Muscle layer of duodenum (tissue), 2 donors: ENCODE results near the gene EIF5B.
A peak's percentile ranks its signal among the peaks of the same experiment; 100 is the strongest.
"Not testable (repeated sequence)": the region's sequence is repeated elsewhere in the genome, so short reads cannot be mapped to it uniquely, and the experiment has no call there.

Experiments
- H3K27ac ChIP-seq: one replicate; pipeline ENCODE4 v1.7.0; 2013; ENCODE audit warnings: mild to moderate bottlenecking, low read length
- H3K27me3 ChIP-seq: one replicate; pipeline ENCODE4 v1.7.0; 2013; ENCODE audit warnings: low read depth, mild to moderate bottlenecking, control low read depth, low read length
- H3K36me3 ChIP-seq, 2 donors: one replicate each; pipeline ENCODE4 v1.7.0; 2013; ENCODE audit warnings: low read length in 2 of 2, control low read depth in 1 of 2, mild to moderate bottlenecking in 1 of 2; ENCODE audit not compliant: insufficient read depth in 2 of 2, control insufficient read depth in 1 of 2
- H3K4me1 ChIP-seq, 2 donors: one replicate each; pipeline ENCODE4 v1.7.0; 2013; ENCODE audit warnings: low read length in 2 of 2, mild to moderate bottlenecking in 2 of 2, control low read depth in 1 of 2, moderate library complexity in 1 of 2; ENCODE audit not compliant: insufficient read depth in 2 of 2, control insufficient read depth in 1 of 2
- H3K4me3 ChIP-seq, 2 donors: one replicate each; pipeline ENCODE4 v1.7.0; 2013; ENCODE audit warnings: low read length in 2 of 2, low read depth in 1 of 2, mild to moderate bottlenecking in 1 of 2
- H3K9me3 ChIP-seq, 2 donors: one replicate each; pipeline ENCODE4 v1.7.0; 2013; ENCODE audit warnings: low read length in 2 of 2, control low read depth in 1 of 2, mild to moderate bottlenecking in 1 of 2; ENCODE audit not compliant: control insufficient read depth in 1 of 2
- donor health status: healthy.

Gene EIF5B

DNA sequence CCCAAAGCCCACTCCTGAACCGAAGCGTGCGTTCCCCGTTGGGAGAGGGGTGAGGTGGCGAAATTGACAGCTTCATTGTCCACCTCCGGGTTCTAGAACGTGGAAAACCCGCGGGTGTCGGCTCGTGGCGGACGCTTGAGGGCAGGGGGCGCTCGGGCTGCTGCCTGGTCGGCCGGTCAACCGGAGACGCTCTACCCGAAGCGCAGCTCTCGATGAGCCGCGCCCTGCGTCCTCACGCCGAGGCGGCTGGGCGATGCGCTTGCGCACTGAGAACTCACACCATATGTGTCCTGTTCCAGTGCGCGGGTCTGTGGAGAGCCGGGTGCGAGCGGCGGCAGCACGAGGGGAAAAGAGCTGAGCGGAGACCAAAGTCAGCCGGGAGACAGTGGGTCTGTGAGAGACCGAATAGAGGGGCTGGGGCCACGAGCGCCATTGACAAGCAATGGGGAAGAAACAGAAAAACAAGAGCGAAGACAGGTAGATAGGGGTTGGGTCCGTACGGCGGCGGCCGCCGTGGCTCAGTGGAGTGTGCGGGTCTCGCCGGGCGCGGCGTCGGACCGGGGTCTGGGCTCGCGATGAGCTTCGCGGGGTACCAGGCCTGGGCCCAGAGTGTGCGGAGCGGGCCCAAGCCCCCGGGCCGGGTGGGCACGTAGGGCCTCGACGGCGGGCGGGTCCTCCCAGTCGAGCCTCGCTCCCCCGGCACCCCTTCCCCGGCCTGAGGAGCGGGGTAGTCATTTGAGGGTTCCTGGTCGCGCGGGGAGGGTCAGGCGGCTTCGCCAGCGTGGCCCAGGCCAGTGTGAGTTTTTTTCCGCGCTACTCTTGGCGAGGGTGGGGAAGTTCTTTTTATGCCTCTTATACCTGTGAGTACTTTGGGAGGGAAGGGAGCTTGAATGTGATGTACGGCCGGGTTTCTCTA, at the start of gene EIF5B:
Gene EIF5B (plus strand): TSS at position 277 of the 916 bp plus-strand sequence. CDS start 166 bp downstream, at position 443.
- Histone ChIP-seq H3K36me3 (peaks cover 6 to 10% of the 10 kb centered on the region in 2 donors), H3K9me3 (no peaks in the 10 kb centered on the region), H3K27me3 (no peaks in the 10 kb centered on the region), H3K4me3 (peak within 1 kb of the TSS; percentile 92 to 93), H3K27ac (peak within 1 kb of the TSS; percentile 91), H3K4me1 (peaks cover 0 to 24% of the 10 kb centered on the region in 2 donors)

DNA sequence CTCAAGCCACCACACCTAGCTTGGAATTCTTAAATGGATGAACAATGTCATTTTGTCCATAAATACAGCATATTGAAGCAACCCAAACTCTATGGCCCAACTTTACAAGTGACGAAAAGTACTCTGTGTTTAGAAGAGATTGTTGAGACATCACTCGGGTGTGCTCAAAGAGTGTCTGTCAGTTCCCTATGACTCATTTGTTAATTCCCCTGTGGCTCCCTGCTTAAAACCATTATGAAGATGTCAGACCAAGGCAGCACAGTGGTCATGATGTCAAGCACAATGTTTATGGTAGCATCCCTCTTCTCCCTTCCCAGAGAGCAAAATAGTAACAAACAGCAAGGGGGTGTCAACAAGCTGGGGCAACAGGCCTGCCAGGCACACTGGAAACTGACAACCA, 39.2 kb upstream of the EIF5B start:
- H3K27ac ChIP-seq: no peak overlapping the region
- no peak overlapping the region for H3K4me3 ChIP-seq
- no peaks in the 10 kb centered on the region for H3K9me3 ChIP-seq
- H3K36me3 ChIP-seq: peaks cover 0 to 8% of the 10 kb centered on the region in 2 donors
- H3K27me3 ChIP-seq: no peaks in the 10 kb centered on the region
- no peaks in the 10 kb centered on the region for H3K4me1 ChIP-seq

GRCh38 chr2:99299580-99299979, 37.6 kb upstream of the EIF5B start:
- no peak overlapping the region for H3K4me3 ChIP-seq
- peaks cover 0 to 14% of the 10 kb centered on the region in 2 donors for H3K36me3 ChIP-seq
- no peaks in the 10 kb centered on the region for H3K27me3 ChIP-seq
- H3K4me1 ChIP-seq: no peaks in the 10 kb centered on the region
- H3K9me3 ChIP-seq: no peaks in the 10 kb centered on the region
- H3K27ac ChIP-seq: no peak overlapping the region

DNA sequence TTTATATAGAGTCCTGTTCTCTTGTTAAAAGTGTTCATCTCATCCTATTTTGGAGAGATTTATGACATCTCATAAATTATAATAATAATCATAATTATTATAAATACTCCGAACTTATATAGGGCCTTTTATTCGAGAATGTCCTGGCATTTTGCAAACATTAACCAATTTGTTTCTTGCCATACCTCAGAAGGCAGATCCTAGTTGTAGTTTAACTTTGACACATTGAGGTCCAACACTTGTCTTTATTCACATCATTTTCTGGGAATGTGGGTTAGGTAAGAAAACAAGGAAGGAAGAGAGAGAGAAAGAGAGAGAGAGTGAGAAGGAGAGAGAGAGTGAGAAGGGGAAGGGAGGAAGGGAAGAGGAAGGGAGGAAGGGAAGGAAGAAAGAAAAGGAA, 36.1 kb upstream of the EIF5B start, which contains the start of gene LYG1:
Gene LYG1 (minus strand): TSS at position 101 of the 400 bp plus-strand sequence. CDS start 5,527 bp downstream, outside the sequence.
- not testable (repeated sequence) for H3K9me3 ChIP-seq, H3K4me3 ChIP-seq, H3K4me1 ChIP-seq, H3K27me3 ChIP-seq, H3K27ac ChIP-seq
- peaks cover 0 to 14% of the 10 kb centered on the region in 2 donors for H3K36me3 ChIP-seq

- H3K27me3 ChIP-seq: no peaks in the 10 kb centered on the region
- H3K9me3 ChIP-seq: no peaks in the 10 kb centered on the region
- H3K4me1 ChIP-seq: no peaks in the 10 kb centered on the region
- H3K36me3 ChIP-seq: peaks cover 25 to 45% of the 10 kb centered on the region in 2 donors
- H3K4me3 ChIP-seq: no peak overlapping the region
- H3K27ac ChIP-seq: no peak overlapping the region
Observed at GRCh38 chr2:99317161-99317872, 19.9 kb upstream of the EIF5B start.

- H3K4me1 ChIP-seq, H3K27ac ChIP-seq, H3K4me3 ChIP-seq, H3K9me3 ChIP-seq, H3K27me3 ChIP-seq: not testable (repeated sequence)
- peaks cover 25 to 50% of the 10 kb centered on the region in 2 donors for H3K36me3 ChIP-seq
Observed at GRCh38 chr2:99317873-99318200, 19.4 kb upstream of the EIF5B start.

- H3K27ac ChIP-seq: no peak overlapping the region
- no peaks in the 10 kb centered on the region for H3K4me1 ChIP-seq
- H3K36me3 ChIP-seq: peaks cover 36 to 74% of the 10 kb centered on the region in 2 donors
- H3K9me3 ChIP-seq: no peaks in the 10 kb centered on the region
- no peak overlapping the region for H3K4me3 ChIP-seq
- H3K27me3 ChIP-seq: no peaks in the 10 kb centered on the region
Observed at GRCh38 chr2:99325384-99325783, 11.8 kb upstream of the EIF5B start.

DNA sequence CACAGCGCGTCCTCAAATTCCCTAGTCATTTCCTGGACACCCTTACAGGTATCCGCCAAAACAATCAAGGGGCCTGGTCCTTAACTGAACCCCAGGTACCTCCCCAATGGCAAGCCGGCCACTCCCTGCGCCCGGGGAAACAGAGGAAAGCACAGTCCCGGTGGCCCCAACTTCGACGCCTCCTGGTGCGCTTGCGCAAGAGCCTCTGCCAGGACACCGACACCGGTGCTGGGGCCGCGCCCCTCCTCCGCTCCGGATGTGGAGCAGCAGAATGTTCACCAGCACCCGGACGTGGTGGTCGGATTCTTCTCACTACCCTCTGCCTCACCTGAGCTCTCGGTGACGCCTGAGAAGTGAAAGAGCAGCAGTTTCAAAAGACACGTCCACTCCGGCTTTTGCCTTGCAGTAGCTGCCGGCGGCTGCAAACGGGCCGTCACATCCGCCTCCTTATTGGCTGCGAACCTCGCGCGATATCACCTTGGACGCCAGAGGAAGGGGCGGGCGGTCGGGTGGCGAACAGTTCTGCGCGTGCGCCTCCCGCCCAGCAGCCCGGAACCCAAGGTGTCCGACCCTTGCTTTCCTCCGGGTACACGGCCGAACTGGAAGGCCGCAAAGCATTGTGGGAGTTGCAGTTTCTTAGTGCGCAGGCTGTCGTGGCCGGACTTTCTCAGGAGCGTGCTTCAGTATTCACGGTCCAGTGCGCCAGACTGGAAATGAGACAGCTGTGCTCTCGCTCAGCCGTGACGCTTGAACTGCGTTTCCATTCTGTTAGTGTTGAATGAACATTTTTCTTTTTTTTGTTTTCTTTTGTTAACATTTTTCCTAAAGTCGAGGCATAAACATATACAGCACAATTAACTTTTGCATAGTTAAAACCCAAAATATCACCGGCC, 1.0 kb upstream of the EIF5B start, which contains the start of gene TXNDC9:
Gene TXNDC9 (minus strand): TSS at position 423 of the 893 bp plus-strand sequence. CDS start 3,123 bp downstream, outside the sequence.
- H3K36me3 ChIP-seq: peaks cover 11 to 22% of the 10 kb centered on the region in 2 donors
- H3K4me1 ChIP-seq: peaks cover 0 to 24% of the 10 kb centered on the region in 2 donors
- peak within 1 kb of the TSS; percentile 92 to 93 for H3K4me3 ChIP-seq
- H3K27me3 ChIP-seq: no peaks in the 10 kb centered on the region
- peak within 1 kb of the TSS; percentile 91 for H3K27ac ChIP-seq
- H3K9me3 ChIP-seq: no peaks in the 10 kb centered on the region

- H3K4me3 ChIP-seq: peak overlapping the region; percentile 92 to 93
- H3K36me3 ChIP-seq: peaks cover 11 to 16% of the 10 kb centered on the region in 2 donors
- H3K27ac ChIP-seq: peak overlapping the region; percentile 91
- H3K4me1 ChIP-seq: peaks cover 0 to 24% of the 10 kb centered on the region in 2 donors
- no peaks in the 10 kb centered on the region for H3K9me3 ChIP-seq
- H3K27me3 ChIP-seq: no peaks in the 10 kb centered on the region
Observed at GRCh38 chr2:99336804-99337112, 431 bp upstream of the EIF5B start.

DNA sequence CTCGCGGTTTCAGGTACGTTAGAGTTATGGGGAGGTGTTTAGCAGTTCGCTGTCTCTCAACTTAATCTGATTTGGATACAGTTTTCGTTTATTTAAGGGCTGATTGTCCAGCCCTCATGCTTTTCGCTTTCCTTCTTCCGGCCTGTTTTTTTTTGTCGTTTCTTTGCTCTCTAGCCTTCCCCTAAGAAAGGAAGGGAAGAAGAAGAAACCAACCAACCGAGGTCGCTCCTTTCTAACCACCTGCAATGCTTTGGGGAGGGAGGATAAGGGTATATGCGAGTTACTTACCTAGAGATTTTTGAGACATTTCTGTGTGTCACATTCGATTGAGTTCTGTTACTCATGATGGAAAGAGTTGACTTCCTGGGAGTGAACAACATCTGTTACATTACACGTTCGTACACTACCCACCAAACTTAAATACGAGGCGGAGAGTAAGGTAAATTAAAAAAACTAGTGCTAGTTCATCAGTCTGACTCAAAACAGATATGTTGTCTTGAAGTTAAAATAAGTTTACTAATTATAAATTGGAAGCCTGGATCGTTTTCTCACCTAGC, 918 bp downstream of the EIF5B start:
- H3K36me3 ChIP-seq: peaks cover 0 to 3% of the 10 kb centered on the region in 2 donors
- peak overlapping the region; percentile 92 to 93 for H3K4me3 ChIP-seq
- no peaks in the 10 kb centered on the region for H3K27me3 ChIP-seq
- H3K4me1 ChIP-seq: peaks cover 0 to 24% of the 10 kb centered on the region in 2 donors
- H3K9me3 ChIP-seq: no peaks in the 10 kb centered on the region
- peak overlapping the region; percentile 91 for H3K27ac ChIP-seq
